Measurements from ENCODE around the gene SPSB2.
"Not testable (repeated sequence)": the region's sequence is repeated elsewhere in the genome, so short reads cannot be mapped to it uniquely, and the experiment has no call there.

SPSB2 gene

DNA sequence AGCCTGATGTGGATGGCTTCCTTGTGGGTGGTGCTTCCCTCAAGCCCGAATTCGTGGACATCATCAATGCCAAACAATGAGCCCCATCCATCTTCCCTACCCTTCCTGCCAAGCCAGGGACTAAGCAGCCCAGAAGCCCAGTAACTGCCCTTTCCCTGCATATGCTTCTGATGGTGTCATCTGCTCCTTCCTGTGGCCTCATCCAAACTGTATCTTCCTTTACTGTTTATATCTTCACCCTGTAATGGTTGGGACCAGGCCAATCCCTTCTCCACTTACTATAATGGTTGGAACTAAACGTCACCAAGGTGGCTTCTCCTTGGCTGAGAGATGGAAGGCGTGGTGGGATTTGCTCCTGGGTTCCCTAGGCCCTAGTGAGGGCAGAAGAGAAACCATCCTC lies 2.8 kb downstream of the SPSB2 start:
- DNase-seq (ENCODE audit: low spot score) = not testable (repeated sequence)

DNA sequence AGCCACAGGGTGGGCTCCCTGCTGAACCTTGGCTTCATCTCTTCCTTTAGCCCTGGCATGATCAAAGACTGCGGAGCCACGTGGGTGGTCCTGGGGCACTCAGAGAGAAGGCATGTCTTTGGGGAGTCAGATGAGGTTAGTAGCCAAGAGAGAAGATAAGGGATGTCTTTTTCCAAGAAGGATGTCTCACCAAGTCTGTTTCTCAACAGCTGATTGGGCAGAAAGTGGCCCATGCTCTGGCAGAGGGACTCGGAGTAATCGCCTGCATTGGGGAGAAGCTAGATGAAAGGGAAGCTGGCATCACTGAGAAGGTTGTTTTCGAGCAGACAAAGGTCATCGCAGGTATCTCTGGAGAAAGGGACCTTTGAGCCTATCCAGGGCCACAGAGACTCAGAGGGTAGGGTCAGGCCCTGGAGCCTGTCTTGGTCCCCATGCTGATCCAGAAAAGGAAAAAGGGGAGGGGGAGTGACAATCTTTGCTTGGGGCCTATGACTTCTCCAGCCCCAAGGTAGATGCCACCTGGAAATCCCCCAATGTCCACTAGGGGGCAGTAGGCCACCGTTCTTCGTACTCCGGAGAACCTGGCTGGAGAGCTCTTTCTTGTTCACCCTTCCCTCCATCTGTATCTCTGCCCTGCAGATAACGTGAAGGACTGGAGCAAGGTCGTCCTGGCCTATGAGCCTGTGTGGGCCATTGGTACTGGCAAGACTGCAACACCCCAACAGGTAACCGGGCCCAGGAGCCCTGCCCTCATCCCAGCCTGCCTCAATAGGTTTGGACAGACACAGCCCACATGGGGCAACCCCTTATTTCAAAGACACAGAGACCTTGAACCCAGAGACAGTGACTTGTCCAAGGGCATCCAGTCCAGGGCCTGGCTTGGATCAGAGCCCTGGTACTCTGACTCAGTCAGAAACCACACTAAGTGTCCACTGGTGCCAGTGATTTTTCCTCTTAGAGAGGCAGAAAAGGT lies 3.8 kb downstream of the SPSB2 start:
- DNase-seq (ENCODE audit: low spot score) = peak; percentile 81

DNA sequence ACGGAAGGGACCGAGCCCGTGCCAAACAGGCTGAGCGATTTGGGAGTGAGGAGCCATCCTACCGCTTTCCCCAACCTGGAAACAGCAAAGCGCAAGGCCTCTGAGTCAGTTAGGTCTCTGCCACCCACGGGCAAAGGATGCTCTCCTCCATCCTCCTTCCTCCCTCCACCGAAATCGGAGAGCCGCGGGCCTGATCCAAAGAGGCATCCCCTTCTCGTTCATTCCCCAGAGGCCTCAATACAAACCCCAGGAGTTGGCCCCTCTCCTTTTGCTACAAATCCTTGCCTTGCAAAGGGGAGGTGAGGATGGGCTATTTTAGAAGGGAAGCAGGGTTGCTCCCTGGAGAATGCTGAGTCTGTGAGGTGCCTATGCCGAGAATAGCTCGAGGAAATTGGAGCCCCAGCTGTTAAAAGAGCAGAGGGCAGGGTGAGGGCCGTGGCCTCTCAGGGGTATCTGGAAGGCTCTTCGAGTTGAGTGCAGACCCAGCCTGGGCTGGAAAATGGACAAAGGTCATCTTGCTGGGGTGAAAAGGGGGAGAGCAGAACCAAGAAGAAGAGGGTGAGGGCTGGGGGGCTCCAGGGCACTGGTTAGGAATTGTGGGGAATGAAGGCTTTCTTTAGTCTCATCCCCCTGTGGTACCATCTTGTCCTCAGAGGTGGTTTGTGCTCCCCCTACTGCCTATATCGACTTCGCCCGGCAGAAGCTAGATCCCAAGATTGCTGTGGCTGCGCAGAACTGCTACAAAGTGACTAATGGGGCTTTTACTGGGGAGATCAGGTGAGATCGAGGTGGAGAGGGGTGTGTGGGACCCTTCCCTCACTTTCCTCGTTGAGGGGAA lies 4.7 kb downstream of the SPSB2 start:
- DNase-seq (ENCODE audit: low spot score) = no peak

DNA sequence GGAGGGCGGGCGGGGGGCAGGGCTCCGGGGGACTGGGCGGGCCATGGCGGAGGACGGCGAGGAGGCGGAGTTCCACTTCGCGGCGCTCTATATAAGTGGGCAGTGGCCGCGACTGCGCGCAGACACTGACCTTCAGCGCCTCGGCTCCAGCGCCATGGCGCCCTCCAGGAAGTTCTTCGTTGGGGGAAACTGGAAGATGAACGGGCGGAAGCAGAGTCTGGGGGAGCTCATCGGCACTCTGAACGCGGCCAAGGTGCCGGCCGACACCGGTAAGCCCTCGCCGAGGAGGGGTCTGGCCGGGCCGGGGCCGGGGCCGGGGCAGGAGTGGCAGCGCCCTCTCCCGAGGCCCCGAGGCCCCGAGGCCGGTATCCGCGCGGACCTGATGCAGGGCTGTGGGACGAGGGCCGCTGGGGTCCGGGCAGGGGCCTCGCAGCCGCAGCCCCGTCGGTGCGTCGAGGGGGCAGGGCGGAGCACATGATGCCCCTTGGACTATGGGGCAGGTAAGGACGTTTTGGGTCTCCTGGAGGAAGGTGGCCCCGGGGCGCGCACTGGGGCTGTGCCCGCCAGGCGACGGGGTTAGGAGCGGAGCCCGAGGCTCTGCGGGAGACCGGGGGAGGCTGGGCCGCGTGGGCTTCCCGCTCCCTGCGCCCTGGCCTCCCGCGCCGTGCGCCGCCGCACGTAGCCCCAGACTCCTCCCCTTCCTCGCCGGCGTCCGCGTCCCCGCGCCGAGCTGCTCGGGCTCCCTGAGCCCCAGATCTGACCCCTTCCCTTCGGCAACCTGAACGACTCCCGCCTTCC lies 5.5 kb downstream of the SPSB2 start, which contains the start of gene TPI1:
Gene TPI1, plus strand, starts transcription at position 119 of the 798 bp plus-strand sequence. Its CDS starts 36 bp downstream, at position 155.
- DNase-seq (ENCODE audit: low spot score) = peak; percentile 92

DNA sequence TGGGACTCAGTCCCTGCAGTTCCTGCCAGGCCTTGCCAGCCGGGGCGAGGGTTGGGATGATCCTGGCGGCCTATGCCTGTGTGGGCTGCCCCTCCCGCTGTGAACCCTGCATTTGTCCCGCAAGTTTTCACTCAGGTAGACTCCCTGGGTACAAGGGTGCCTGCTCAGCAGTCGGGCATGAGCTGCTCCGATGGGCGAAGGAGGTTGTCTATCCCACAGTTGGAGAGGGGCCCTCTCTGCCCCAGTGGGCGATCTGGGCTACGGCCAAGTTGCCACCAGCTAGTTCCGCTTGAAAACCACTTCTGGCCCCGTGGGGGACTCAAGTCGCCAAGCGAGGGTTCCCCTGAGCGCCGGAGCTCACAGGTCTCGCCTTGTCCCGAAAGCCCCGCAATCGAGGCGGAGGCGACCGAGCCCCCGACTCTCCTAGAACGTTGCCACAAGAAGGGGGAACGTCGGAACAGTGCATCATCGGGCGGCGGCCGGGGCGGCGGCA lies 6.1 kb downstream of the SPSB2 start:
- DNase-seq (ENCODE audit: low spot score) = no peak

DNA sequence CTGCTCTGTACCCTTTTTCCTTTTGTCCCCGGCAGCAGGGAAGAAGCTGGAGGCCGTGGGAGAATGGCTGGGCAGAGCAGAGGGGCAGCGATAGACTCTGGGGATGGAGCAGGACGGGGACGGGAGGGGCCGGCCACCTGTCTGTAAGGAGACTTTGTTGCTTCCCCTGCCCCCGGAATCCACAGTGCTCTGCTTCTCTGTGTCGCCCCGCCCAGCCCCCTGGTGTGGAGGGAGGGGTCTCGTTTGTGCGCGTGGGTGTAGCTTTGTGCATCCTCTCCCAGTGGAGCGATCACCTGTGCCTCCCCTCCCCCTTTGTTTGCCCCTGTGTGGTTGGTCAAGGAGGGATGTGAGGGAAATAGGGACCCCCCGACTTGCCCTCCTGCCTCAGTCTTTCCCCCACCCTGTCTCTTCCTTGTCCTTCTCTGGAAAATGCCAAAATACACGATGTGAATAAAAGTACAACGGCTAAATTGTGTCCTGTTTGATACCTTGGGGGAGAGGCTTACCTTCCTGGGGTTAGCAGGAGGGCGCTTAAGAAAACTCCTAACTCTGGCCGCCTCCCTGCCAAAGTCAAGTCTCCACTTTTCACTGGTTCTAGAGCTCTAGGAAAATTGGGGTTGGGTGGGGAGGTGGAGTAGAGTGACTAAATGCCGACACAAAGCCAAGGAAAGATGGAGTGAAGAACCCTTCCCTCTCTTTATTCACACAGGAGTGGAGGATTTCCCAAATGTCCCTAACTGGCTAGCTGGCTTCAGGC lies 6.8 kb downstream of the SPSB2 start:
- no peak for DNase-seq (ENCODE audit: low spot score)

DNA sequence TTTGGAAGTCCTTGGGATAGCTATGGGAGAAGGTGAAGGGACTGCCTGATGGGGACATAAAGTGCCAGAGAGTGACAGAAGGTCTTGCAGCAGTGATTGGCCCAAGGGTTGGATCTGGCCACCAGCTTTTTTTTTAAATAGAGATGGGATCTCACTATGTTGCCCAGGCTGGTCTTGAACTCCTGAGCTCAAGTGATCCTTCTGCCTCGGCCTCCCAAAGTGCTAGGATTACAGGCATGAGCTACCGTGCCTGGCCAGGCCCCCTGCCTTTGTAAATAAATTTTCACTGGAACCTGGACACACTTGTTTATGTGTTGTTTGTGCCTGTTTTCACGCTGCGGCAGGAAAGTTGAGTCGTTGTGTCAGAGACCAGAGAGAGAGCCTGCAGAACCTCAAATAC lies 7.8 kb downstream of the SPSB2 start:
- DNase-seq (ENCODE audit: low spot score) = not testable (repeated sequence)

DNA sequence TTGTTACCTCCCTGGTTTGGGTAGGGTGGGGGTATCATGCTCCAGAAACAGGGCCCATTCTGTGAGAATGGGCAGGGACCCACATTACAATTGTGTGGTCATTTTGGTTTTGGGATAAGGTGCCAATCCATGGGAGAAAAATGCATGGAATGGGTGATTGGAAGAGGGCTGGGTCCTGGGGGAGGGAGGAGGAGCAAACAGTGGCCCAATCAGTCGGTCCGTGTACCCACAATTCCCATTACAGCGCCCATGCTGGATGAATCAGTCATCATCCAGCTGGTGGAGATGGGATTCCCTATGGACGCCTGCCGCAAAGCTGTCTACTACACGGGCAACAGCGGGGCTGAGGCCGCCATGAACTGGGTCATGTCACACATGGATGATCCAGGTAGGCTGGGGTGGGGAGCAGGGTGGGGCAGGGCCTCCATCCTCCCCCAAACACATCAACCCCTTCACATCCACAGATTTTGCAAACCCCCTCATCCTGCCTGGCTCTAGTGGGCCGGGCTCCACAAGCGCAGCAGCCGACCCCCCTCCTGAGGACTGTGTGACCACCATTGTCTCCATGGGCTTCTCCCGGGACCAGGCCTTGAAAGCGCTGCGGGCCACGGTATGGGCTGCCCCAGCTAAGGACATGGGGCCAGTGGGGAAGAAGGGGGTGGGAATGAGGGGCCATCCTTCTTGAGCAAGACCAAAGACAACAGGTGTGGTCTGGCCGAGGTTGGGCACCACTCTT lies 9.3 kb downstream of the SPSB2 start:
- no peak for DNase-seq (ENCODE audit: low spot score)

DNA sequence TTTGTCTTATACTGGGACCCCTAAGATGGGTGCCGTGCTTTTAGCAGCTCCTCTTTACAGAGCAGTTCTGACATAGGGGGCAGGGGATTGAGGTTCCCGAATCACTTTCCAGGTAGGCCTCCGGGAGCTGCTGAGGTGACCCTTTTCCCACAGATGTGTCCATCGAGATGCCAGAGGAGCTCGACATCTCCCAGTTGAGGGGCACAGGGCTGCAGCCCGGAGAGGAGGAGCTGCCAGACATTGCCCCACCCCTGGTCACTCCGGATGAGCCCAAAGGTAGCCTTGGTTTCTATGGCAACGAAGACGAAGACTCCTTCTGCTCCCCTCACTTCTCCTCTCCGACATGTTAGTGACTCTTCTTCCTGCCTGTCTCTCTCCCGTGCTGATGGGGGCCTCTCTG lies 10.1 kb downstream of the SPSB2 start:
- DNase-seq (ENCODE audit: low spot score) = no peak

DNA sequence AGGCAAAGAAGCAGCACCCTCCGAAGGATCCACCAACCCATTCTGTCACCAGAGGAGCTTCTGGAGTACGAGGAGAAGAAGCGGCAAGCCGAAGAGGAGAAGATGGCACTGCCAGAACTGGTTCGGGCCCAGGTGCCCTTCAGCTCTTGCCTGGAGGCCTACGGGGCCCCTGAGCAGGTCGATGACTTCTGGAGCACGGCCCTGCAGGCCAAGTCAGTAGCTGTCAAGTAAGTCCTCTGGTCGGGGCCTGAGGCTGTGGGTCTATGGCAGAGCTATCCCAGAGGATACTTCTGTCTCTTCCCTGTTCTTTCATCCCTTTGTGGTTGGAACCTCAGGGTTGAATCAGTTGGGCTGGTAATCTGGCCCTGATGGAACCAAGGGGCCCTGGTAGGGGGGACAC lies 11.7 kb downstream of the SPSB2 start:
- no peak for DNase-seq (ENCODE audit: low spot score)

DNA sequence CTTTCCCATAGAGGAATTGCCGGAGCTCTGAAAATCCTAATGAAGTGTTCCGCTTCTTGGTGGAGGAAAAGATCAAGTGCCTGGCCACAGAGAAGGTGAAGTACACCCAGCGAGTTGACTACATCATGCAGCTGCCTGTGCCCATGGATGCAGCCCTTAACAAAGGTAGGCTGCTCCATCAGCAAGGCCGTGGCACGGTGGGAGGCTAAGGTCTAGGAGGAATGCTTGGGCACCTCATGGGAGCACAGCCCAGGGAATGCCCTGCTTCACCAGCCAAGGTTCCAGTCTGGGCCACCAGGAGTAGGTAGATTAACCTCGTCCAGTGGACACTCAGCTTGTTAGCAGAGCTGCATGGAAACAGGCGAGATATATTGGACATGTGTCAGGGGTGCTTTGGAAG lies 12.2 kb downstream of the SPSB2 start:
- DNase-seq (ENCODE audit: low spot score) = no peak

DNA sequence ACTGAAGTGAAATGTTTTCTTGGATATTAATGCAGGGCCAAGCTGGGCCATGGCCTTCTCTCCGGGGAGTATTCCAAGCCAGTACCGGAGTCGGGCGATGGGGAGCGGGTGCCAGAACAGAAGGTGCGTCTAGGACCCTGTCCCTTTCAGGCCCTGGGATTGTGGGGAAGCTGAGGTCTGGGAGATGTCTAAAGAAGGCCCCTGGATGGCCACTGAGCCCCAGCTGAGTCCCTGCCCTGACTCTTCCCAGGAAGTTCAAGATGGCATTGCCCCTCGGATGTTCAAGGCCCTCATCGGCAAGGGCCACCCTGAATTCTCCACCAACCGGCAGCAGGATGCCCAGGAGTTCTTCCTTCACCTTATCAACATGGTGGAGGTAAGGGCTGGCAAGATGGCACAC lies 13.0 kb downstream of the SPSB2 start:
- no peak for DNase-seq (ENCODE audit: low spot score)

DNA sequence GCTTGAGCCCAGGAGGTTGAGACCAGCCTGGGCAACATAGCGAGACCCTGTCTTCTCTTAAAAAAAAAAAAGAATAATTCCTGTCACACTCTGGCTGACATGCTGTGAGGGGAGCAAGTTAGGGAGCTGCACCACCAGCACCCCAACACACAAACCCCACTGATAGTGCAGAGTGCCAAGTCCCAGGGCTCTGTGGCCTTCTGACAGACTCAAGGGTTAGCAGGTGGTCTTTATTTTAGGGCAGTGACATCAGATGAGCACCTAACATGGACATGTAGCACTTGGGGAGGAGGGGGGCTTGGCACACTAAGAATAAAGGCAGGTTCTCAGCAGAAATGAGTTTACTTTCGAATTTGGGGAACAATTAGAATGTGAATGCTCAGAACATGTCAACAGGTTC lies 14.3 kb downstream of the SPSB2 start:
- DNase-seq (ENCODE audit: low spot score) = no peak

DNA sequence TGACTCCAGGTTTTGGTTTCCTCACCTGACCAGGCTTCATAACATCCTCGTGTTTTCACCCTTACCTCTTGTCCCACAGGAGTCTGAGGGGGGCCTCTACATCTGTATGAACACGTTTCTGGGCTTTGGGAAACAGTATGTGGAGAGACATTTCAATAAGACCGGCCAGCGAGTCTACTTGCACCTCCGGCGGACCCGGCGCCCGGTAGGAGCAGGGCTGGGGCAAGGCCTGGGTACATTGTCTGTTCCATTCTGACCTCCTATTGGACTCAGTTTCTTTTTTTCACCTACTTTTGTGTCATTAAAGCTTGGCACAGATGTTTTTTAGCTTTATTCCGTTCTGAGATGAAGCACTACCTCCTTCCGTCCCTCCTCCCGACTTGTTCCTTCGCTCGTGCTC lies 17.8 kb downstream of the SPSB2 start:
- DNase-seq (ENCODE audit: low spot score) = no peak

DNA sequence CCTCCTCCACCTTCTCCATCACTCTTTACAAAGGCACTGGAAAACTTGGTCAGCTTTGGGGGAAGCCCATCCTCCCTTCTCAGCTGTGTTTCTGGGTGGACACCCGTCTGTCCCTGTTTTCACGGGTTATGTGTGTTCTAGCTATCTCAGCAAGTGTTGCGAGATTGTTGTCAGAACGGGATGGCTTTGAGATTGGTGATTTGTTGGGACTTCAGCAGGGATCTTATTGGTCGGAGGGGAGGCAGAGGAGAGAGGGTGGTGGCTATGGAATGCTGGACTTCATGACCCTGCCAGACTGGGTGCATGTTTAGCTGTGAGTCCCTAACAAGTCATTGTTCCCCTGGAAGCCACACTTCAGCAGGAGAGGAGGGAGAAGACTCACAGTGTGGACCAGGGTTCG lies 19.1 kb downstream of the SPSB2 start:
- no peak for DNase-seq (ENCODE audit: low spot score)

DNA sequence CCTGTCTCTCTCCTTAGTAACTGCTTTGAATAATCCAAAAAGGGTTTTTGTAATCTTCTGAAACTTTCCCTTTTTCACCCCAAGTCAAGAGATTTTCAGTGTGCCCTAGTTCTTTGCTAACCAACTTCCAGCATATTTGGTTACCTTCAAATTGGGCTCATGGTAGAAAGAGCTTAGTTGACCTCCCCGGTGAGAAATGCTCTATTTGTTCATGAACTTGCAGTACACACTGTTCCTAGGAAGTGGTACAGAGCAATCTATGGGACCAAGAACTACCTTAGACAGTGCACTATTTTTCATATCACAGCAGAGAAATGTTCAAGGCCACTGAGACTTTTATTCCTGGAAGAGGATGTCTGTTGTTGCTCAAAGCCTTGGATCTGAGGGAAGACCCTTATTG lies 19.5 kb downstream of the SPSB2 start:
- no peak for DNase-seq (ENCODE audit: low spot score)

DNA sequence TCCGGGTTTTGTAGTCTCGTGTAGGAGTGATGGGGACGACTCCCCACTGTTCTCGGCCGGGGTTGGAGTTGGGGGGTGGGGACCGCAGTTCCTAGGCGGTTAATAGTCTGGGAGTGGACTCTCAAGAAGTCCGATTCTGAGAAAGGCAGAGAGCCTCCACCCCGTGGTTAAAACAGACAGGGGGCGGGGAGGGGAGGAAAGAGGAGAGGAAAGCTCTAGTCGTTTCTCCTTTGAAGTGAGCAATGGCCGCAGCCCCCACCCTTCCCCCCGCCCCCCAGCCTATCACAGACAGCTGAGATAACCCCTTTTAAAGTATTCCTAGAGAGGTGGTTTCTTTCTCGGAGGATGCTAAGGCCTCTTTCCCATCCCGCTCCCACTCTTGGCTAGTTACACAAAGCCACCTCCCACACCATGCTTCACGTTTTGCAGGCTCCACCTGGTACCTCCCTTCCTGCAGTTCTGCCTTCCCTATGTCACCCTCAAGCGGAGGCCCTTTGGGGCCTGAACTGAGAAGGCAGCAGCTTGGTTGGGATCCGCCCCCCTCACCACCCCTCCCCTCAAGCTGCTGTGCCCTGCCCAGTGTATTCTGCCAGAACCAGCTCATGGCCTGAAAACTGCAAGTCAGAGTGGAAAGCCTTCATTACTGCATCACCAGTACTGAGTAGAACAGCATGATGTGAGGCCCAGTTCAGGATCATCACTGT lies 20.3 kb downstream of the SPSB2 start:
- DNase-seq (ENCODE audit: low spot score) = peak; percentile 37

DNA sequence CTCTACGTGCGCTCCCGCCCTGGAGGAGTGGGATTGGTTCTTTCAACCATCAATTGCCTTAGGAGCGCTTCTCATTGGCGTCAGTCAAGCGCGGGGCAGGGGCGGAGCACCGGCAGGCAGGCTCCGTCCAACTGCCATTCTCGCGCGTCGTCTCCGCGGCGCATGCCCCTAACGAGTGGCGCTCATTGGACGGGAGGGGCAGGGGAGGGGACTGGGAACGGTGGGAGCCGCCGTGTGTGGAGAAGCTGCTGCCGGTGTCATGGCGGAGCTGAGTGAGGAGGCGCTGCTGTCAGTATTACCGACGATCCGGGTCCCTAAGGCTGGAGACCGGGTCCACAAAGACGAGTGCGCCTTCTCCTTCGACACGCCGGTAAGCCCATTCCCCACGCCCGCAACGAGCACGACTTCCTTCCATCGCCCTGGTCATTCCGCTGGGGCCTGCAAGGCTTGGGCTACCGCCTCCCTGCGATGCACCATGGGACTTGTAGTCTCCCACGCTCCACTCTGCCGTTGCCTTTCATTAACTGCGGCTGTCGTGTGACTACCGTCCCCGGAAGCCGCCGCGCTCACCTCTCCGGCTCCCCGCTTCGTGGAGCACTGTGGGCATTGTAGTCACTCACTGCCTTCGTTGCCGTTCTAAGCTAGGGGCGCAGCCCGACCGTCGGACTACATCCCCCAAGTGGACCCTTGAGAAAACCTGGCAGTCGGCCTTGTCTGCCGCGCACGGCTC lies 21.0 kb downstream of the SPSB2 start, which contains the start of gene USP5:
Gene USP5, plus strand, starts transcription at position 230 of the 730 bp plus-strand sequence. Its CDS starts 30 bp downstream, at position 260.
- peak; percentile 100 for DNase-seq (ENCODE audit: low spot score)

Data from LoVo (cell line).